HEK293 (cell line): Measurements from ENCODE around the gene S1PR5.
A peak's percentile ranks its signal among the peaks of the same experiment; 100 is the strongest.

Experiments
- CTCF ChIA-PET: fragments of 350-600 bp; formaldehyde crosslinking; extraction: SDS; loops from one replicate; lab custom pipeline; 2021; ENCODE audit warnings: antibody characterized with exemption; lab: Yijun Ruan, JAX
- POLR2A ChIA-PET: fragments of 300-600 bp; formaldehyde crosslinking; extraction: SDS; loops from one replicate; lab custom pipeline; 2020; ENCODE audit warnings: antibody characterized with exemption, inconsistent platforms; lab: Yijun Ruan, JAX
- H3K27ac ChIP-seq: fragments of 200-500 bp; sonication (Bioruptor generic); 2 replicates; pipeline ENCODE4 v1.5.1; 2014; ENCODE audit warnings: low read depth, low read length, control low read depth, inconsistent platforms; ENCODE audit errors: extremely low read depth
- H3K36me3 ChIP-seq, 2 experiments: fragments of 200-500 bp in 1 of 2; sonication (Bioruptor generic) in 1 of 2; 1 replicate in 1 of 2; 2 replicates in 1 of 2; pipeline ENCODE4 v1.5.1; 2014 to 2017; ENCODE audit warnings: inconsistent platforms in 2 of 2, low read length in 2 of 2; ENCODE audit not compliant: control insufficient read depth in 2 of 2, insufficient read depth in 1 of 2
- H3K4me1 ChIP-seq: fragments of 200-500 bp; sonication (Bioruptor generic); 2 replicates; pipeline ENCODE4 v1.5.1; 2014; ENCODE audit warnings: mild to moderate bottlenecking, low read length, inconsistent platforms; ENCODE audit not compliant: control insufficient read depth, insufficient read depth
- H3K4me3 ChIP-seq: 2 replicates; pipeline ENCODE4 v1.5.1; 2011; ENCODE audit warnings: low read depth, mild to moderate bottlenecking, control low read depth, low read length, moderate library complexity
- H3K9me3 ChIP-seq: fragments of 200-500 bp; sonication (Bioruptor generic); 2 replicates; pipeline ENCODE4 v1.5.1; 2014; ENCODE audit warnings: low read depth, low read length, inconsistent platforms; ENCODE audit not compliant: control insufficient read depth, insufficient read depth
- KLF10 ChIP-seq: fragments of 450-650 bp; IDR thresholded peaks from 2 replicates; pipeline ENCODE4 v1.5.1; 2018; ENCODE audit warnings: missing biosample characterization, mild to moderate bottlenecking, missing genetic modification characterization
- ZNF600 ChIP-seq: fragments of 450-650 bp; formaldehyde crosslinking; IDR thresholded peaks from 2 replicates; pipeline ENCODE4 v1.5.1; 2016; ENCODE audit warnings: missing biosample characterization, missing genetic modification characterization
- ZNF629 ChIP-seq: fragments of 450-650 bp; formaldehyde crosslinking; IDR thresholded peaks from 2 replicates; pipeline ENCODE4 v1.5.1; 2017; ENCODE audit warnings: missing biosample characterization, missing genetic modification characterization
- TF ChIP-seq, protein P1 (sequence below): fragments of 450-650 bp; formaldehyde crosslinking; IDR thresholded peaks from 2 replicates; pipeline ENCODE4 v1.5.1; 2016; ENCODE audit warnings: missing biosample characterization, missing genetic modification characterization
- TF ChIP-seq, protein P2 (sequence below): fragments of 450-650 bp; formaldehyde crosslinking; IDR thresholded peaks from 2 replicates; pipeline ENCODE4 v1.5.1; 2016; ENCODE audit warnings: missing biosample characterization, missing genetic modification characterization
- TF ChIP-seq, protein P3 (sequence below): fragments of 450-650 bp; formaldehyde crosslinking; conservative IDR thresholded peaks from 2 replicates; pipeline ENCODE4 v1.5.1; 2016; ENCODE audit warnings: low read depth, missing biosample characterization, missing genetic modification characterization
- TF ChIP-seq, protein P4 (sequence below): fragments of 450-650 bp; formaldehyde crosslinking; IDR thresholded peaks from 2 replicates; pipeline ENCODE4 v1.5.1; 2016; ENCODE audit warnings: missing biosample characterization, missing genetic modification characterization
- TF ChIP-seq, protein P5 (sequence below): IDR thresholded peaks from 2 replicates; pipeline ENCODE4 v1.6.1; 2011; ENCODE audit warnings: mild to moderate bottlenecking, low read depth, low read length, borderline replicate concordance
- TF ChIP-seq, protein P6 (sequence below): fragments of 450-650 bp; formaldehyde crosslinking; IDR thresholded peaks from 2 replicates; pipeline ENCODE4 v1.5.1; 2016; ENCODE audit warnings: missing biosample characterization, missing genetic modification characterization

S1PR5 gene

DNA sequence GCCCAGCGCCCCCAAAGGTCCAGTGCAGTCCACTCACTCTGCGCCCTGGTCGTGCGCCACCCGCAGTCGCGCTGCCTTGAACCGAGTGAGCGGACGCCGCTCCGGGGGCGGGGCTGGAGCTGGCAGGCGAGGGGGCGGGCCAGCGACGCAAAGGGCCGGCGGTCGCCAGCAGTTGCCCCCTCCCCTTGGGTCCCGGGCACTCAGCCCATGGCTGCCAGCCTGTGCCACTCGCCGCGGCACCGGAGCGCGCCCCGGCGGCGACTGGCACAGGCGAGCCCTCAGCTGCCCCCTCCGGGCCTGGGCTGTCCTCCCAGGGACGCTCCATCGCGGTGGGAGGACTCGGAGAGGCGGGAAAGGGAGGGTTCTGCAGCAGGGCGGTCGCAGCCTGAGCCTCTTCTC is at the start of gene S1PR5 (continued):
- TF ChIP-seq, protein P1, sequence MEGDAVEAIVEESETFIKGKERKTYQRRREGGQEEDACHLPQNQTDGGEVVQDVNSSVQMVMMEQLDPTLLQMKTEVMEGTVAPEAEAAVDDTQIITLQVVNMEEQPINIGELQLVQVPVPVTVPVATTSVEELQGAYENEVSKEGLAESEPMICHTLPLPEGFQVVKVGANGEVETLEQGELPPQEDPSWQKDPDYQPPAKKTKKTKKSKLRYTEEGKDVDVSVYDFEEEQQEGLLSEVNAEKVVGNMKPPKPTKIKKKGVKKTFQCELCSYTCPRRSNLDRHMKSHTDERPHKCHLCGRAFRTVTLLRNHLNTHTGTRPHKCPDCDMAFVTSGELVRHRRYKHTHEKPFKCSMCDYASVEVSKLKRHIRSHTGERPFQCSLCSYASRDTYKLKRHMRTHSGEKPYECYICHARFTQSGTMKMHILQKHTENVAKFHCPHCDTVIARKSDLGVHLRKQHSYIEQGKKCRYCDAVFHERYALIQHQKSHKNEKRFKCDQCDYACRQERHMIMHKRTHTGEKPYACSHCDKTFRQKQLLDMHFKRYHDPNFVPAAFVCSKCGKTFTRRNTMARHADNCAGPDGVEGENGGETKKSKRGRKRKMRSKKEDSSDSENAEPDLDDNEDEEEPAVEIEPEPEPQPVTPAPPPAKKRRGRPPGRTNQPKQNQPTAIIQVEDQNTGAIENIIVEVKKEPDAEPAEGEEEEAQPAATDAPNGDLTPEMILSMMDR, result no peak; the same call in none of the 2 replicates
- TF ChIP-seq, protein P2, sequence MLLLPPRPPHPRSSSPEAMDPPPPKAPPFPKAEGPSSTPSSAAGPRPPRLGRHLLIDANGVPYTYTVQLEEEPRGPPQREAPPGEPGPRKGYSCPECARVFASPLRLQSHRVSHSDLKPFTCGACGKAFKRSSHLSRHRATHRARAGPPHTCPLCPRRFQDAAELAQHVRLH (tag by site-specific recombination), result no peak
- TF ChIP-seq, protein P3, sequence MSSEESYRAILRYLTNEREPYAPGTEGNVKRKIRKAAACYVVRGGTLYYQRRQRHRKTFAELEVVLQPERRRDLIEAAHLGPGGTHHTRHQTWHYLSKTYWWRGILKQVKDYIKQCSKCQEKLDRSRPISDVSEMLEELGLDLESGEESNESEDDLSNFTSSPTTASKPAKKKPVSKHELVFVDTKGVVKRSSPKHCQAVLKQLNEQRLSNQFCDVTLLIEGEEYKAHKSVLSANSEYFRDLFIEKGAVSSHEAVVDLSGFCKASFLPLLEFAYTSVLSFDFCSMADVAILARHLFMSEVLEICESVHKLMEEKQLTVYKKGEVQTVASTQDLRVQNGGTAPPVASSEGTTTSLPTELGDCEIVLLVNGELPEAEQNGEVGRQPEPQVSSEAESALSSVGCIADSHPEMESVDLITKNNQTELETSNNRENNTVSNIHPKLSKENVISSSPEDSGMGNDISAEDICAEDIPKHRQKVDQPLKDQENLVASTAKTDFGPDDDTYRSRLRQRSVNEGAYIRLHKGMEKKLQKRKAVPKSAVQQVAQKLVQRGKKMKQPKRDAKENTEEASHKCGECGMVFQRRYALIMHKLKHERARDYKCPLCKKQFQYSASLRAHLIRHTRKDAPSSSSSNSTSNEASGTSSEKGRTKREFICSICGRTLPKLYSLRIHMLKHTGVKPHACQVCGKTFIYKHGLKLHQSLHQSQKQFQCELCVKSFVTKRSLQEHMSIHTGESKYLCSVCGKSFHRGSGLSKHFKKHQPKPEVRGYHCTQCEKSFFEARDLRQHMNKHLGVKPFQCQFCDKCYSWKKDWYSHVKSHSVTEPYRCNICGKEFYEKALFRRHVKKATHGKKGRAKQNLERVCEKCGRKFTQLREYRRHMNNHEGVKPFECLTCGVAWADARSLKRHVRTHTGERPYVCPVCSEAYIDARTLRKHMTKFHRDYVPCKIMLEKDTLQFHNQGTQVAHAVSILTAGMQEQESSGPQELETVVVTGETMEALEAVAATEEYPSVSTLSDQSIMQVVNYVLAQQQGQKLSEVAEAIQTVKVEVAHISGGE (tag by site-specific recombination), result no peak
- TF ChIP-seq ZNF629 (tag by site-specific recombination), result no peak
- TF ChIP-seq, protein P4, sequence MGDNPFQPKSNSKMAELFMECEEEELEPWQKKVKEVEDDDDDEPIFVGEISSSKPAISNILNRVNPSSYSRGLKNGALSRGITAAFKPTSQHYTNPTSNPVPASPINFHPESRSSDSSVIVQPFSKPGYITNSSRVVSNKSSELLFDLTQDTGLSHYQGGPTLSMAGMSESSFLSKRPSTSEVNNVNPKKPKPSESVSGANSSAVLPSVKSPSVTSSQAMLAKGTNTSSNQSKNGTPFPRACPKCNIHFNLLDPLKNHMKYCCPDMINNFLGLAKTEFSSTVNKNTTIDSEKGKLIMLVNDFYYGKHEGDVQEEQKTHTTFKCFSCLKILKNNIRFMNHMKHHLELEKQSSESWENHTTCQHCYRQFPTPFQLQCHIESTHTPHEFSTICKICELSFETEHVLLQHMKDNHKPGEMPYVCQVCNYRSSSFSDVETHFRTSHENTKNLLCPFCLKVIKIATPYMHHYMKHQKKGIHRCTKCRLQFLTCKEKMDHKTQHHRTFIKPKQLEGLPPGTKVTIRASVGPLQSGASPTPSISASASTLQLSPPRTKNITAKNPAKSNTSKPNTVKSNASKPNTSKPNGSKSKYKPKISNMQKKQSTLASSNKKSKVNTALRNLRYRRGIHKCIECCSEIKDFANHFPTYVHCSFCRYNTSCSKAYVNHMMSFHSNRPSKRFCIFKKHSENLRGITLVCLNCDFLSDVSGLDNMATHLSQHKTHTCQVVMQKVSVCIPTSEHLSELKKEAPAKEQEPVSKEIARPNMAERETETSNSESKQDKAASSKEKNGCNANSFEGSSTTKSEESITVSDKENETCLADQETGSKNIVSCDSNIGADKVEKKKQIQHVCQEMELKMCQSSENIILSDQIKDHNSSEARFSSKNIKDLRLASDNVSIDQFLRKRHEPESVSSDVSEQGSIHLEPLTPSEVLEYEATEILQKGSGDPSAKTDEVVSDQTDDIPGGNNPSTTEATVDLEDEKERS (tag by site-specific recombination), result no peak
- TF ChIP-seq, all 188 proteins: peak for 10

DNA sequence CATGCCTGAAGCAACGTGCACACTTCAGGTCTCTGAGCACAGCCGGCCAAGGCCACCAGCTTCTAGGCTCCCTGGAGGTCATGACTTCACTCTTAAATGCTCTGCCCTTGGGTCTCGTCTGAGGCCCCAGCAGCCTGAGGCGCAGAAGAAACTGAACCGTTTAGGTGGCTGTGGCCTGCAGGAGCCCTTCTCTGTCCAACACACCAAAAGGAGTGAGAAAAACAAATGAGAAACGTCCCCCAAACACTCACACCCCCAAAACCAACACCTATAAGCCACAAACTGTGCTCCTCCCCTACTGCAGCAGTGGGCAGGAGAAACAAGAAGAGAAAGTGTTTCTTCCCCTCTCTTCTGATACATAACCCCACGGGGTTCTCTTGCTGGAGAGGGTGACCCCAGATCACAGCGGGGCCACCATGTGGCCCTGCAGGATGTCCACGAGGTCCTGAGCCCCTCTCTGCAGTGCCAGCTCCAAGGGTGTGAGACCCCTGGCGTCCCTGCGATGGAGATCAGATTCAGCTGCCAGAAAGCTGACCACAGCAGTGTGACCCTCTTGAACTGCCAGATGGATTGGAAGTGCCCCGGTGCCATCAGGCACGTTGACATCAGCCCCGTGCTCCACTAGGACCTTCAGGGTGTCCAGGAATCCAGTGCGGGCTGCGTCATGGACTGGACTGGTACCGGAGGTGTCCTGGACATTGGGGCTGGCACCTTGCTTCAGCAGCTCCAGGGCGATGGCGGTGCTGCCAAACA is 49.6 kb upstream of the S1PR5 start:
- Histone ChIP-seq H3K27ac (no peak overlapping the region), H3K36me3 (peaks cover 14 to 15% of the 10 kb centered on the region in 2 experiments; a peak in 2 of 3 replicates), H3K4me3 (no peak overlapping the region), H3K4me1 (peaks cover 13% of the 10 kb centered on the region), H3K9me3 (no peaks in the 10 kb centered on the region)
- TF ChIP-seq, protein P5, sequence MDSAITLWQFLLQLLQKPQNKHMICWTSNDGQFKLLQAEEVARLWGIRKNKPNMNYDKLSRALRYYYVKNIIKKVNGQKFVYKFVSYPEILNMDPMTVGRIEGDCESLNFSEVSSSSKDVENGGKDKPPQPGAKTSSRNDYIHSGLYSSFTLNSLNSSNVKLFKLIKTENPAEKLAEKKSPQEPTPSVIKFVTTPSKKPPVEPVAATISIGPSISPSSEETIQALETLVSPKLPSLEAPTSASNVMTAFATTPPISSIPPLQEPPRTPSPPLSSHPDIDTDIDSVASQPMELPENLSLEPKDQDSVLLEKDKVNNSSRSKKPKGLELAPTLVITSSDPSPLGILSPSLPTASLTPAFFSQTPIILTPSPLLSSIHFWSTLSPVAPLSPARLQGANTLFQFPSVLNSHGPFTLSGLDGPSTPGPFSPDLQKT, result no peak
- TF ChIP-seq ZNF600 (tag by site-specific recombination), result 0 out of 2 replicates have a peak, but pooled peaks have one; percentile 8
- CTCF ChIA-PET, result interaction anchor here (0.5 to 1.8 kb wide), 10 partner anchors 14 to 307 kb away, joined by 3 to 5 read pairs (median 4); no protein-coding TSS in a partner anchor
- POLR2A ChIA-PET, result interaction anchor here (0.6 to 1.7 kb wide), 7 partner anchors 11 to 786 kb away, joined by 3 to 7 read pairs (median 4); partner anchors contain the start of gene ATG4D

DNA sequence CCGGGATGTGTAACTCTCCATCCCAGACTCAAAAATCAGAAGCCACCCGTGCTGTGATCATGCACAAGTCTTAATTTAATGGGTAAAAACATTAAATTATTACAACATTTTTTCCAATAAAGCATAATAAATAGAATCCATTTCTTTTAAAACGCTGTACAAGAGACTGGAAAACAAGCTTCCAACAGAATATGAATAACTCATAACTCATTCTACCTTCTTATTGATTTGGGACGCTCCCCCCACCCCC is 49.1 kb upstream of the S1PR5 start:
- POLR2A ChIA-PET, result interaction anchor here (0.6 to 1.0 kb wide), 5 partner anchors 11 to 68 kb away, joined by 3 to 5 read pairs (median 3); partner anchors contain the start of gene ATG4D
- H3K27ac ChIP-seq, result no peak overlapping the region
- no peaks in the 10 kb centered on the region for H3K9me3 ChIP-seq
- peak overlapping the region; percentile 92 for H3K4me3 ChIP-seq
- TF ChIP-seq, protein P6, sequence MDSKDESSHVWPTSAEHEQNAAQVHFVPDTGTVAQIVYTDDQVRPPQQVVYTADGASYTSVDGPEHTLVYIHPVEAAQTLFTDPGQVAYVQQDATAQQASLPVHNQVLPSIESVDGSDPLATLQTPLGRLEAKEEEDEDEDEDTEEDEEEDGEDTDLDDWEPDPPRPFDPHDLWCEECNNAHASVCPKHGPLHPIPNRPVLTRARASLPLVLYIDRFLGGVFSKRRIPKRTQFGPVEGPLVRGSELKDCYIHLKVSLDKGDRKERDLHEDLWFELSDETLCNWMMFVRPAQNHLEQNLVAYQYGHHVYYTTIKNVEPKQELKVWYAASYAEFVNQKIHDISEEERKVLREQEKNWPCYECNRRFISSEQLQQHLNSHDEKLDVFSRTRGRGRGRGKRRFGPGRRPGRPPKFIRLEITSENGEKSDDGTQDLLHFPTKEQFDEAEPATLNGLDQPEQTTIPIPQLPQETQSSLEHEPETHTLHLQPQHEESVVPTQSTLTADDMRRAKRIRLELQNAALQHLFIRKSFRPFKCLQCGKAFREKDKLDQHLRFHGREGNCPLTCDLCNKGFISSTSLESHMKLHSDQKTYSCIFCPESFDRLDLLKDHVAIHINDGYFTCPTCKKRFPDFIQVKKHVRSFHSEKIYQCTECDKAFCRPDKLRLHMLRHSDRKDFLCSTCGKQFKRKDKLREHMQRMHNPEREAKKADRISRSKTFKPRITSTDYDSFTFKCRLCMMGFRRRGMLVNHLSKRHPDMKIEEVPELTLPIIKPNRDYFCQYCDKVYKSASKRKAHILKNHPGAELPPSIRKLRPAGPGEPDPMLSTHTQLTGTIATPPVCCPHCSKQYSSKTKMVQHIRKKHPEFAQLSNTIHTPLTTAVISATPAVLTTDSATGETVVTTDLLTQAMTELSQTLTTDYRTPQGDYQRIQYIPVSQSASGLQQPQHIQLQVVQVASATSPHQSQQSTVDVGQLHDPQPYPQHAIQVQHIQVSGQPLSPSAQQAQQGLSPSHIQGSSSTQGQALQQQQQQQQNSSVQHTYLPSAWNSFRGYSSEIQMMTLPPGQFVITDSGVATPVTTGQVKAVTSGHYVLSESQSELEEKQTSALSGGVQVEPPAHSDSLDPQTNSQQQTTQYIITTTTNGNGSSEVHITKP (tag by site-specific recombination), result peak; percentile 71
- no peak for TF ChIP-seq KLF10 (tag by site-specific recombination)
- peaks cover 15 to 19% of the 10 kb centered on the region in 2 experiments; a peak in 2 of 3 replicates for H3K36me3 ChIP-seq
- H3K4me1 ChIP-seq, result peaks cover 13% of the 10 kb centered on the region
- CTCF ChIA-PET, result interaction anchor here (0.5 to 1.1 kb wide), 6 partner anchors 14 to 306 kb away, joined by 3 to 5 read pairs (median 4); no protein-coding TSS in a partner anchor
